HG02588 (cell line): ENCODE measurements around the gene TMEM140.
"Not testable (repeated sequence)": the region's sequence is repeated elsewhere in the genome, so short reads cannot be mapped to it uniquely, and the experiment has no call there.

ENCODE experiments used
- ATAC-seq: cut with Tn5 transposase; IDR thresholded peaks from one replicate; pipeline ENCODE4 v1.9.1; 2021; ENCODE audit warnings: mild to moderate bottlenecking, moderate library complexity; ENCODE audit not compliant: unreplicated experiment

The TMEM140 gene

DNA sequence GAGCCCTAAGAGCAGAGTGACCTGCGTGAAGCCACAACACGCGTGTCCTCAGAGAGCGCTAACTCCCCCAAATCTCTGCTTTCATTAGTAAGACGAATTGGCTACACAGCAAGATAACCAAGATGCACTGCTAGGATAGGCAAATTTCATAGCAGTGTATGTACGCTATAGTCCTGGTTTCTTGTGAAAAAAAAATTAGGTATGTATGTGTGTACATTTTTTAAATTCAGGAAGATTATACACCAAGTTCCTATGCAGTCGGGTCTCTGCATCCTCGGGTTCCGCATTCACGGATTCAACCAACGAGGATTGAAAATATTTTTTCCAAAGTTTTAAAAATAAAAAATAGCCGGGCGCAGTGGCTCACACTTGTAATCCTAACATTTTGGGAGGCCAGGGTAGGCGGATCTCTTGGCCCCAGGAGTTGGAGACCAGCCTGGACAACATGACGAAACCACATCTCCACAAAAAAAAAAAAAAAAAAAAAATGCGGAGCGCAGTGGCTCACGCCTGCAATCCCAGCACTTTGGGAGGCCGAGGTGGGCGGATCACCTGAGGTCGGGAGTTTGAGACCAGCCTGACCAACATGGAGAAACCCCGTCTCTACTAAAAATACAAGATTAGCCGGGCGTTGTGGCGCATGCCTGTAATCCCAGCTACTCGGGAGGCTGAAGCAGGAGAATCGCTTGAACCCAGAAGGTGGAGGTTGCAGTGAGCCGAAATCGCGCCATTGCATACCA lies 64.2 kb downstream of the TMEM140 start:
- not testable (repeated sequence) for ATAC-seq

DNA sequence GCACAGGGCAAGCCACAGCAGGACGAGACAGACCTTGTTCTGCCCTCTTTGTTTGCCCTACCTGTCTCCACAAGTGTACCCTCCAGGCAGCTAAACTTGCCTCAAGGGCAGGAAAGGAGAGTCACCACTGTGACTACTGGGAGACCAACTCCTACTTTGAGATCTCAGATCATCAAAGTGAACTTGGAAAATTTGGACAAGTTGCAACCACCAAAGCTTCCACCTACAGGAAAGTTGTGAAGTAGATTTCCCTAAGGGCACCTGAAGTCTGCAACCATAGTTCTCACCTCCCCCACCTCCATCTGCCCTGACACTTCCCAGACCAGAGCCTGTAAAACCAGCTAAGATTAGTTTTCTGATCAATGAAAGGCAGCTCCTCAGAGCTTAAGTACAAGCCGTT lies 66.0 kb downstream of the TMEM140 start:
- no peak for ATAC-seq

DNA sequence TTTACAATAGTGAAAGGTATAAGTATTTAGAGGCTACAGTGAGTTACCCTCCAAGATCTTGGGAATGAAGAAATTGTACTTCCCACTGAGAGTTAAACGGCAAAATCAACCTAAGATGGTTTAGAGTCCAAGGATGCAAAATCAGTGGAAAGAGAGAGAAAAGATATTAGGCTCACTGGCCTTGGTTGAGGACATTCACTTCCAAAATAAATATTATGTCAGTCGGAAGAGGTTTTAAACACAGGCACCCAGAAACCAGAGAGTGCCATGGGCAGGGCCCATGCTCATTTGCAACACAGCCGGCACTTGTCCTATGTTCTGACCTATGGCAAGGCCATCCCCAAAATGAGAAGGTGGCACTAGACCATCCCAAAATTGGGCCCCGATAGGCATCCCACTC lies 67.3 kb downstream of the TMEM140 start:
- ATAC-seq: no peak

DNA sequence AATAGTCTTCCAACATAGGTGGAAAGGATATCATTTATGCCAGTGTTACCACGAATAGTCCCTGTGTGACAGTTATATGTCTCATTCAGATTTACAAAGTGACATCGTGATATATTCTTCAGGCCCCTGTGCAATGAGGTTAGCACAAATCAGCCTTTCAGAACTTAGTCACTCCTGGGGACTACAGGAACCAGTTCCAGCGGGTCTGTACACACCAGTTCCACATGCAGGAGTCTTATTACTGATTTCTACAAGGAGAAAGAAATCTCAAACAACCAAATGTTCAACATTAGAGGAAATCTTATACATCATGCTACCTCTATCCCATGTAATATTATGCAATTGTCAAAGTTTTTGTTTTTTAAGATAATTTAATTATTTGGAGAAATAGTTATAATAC lies 67.8 kb downstream of the TMEM140 start:
- no peak for ATAC-seq
